SK-N-SH treated with all-trans-retinoic acid at 6 μM for 48 hours (cell line): ENCODE measurements around the gene ENAH.
A peak's percentile ranks its signal among the peaks of the same experiment; 100 is the strongest.

Experiments used
- ATAC-seq: fragments of 200-7000 bp; cut with Tn5 transposase; 3 replicates; pipeline ENCODE4 v1.9.1; 2020; ENCODE audit warnings: mild to moderate bottlenecking, moderate library complexity
- ARNTL ChIP-seq: fragments of 450-650 bp; formaldehyde crosslinking; IDR thresholded peaks from 2 replicates; pipeline ENCODE4 v1.5.0; 2020; ENCODE audit warnings: low read depth, mild to moderate bottlenecking, moderate library complexity, borderline replicate concordance
- BACH2 ChIP-seq: fragments of 250-450 bp; sonication (Bioruptor Pico); IDR thresholded peaks from 2 replicates; pipeline ENCODE4 v1.9.0; 2021; ENCODE audit warnings: mild to moderate bottlenecking, borderline replicate concordance
- CREB5 ChIP-seq: fragments of 250-450 bp; sonication (Bioruptor Pico); IDR thresholded peaks from 2 replicates; pipeline ENCODE4 v1.5.1; 2020; ENCODE audit warnings: low read depth, mild to moderate bottlenecking, moderate library complexity
- CSDC2 ChIP-seq: fragments of 250-450 bp; sonication (Bioruptor Pico); IDR thresholded peaks from 2 replicates; pipeline ENCODE4 v1.5.0; 2020; ENCODE audit warnings: mild to moderate bottlenecking, moderate library complexity
- ESRRG ChIP-seq: fragments of 250-450 bp; sonication (Bioruptor Pico); IDR thresholded peaks from 2 replicates; pipeline ENCODE4 v1.6.1; 2021; ENCODE audit warnings: mild to moderate bottlenecking
- GLIS3 ChIP-seq: fragments of 250-450 bp; sonication (Bioruptor Pico); IDR thresholded peaks from 2 replicates; pipeline ENCODE4 v1.5.0; 2020; ENCODE audit warnings: mild to moderate bottlenecking, moderate library complexity
- ISL1 ChIP-seq: fragments of 250-450 bp; sonication (Bioruptor Pico); IDR thresholded peaks from 2 replicates; pipeline ENCODE4 v2.1.2; 2022; ENCODE audit warnings: mild to moderate bottlenecking, moderate library complexity
- POU6F1 ChIP-seq: fragments of 250-450 bp; sonication (Bioruptor Pico); IDR thresholded peaks from 2 replicates; pipeline ENCODE4 v1.8.0; 2021; ENCODE audit warnings: low read depth, mild to moderate bottlenecking, moderate library complexity, borderline replicate concordance
- PPARA ChIP-seq: fragments of 250-450 bp; sonication (Bioruptor Pico); IDR thresholded peaks from 2 replicates; pipeline ENCODE4 v1.5.0; 2020; ENCODE audit warnings: mild to moderate bottlenecking, borderline replicate concordance
- SNAI2 ChIP-seq: fragments of 250-450 bp; sonication (Bioruptor Pico); IDR thresholded peaks from 2 replicates; pipeline ENCODE4 v1.5.0; 2020; ENCODE audit warnings: mild to moderate bottlenecking, moderate library complexity
- TCF4 ChIP-seq: fragments of 250-450 bp; sonication (Bioruptor Pico); IDR thresholded peaks from 2 replicates; pipeline ENCODE4 v1.8.0; 2021; ENCODE audit warnings: mild to moderate bottlenecking, moderate library complexity, borderline replicate concordance
- TOX ChIP-seq: fragments of 250-450 bp; sonication (Bioruptor Pico); IDR thresholded peaks from 2 replicates; pipeline ENCODE4 v1.8.0; 2021; ENCODE audit warnings: mild to moderate bottlenecking, moderate library complexity, borderline replicate concordance
- ZC3H10 ChIP-seq: fragments of 250-450 bp; sonication (Bioruptor Pico); IDR thresholded peaks from 2 replicates; pipeline ENCODE4 v1.5.1; 2021; ENCODE audit warnings: mild to moderate bottlenecking, moderate library complexity
- ZFP3 ChIP-seq: fragments of 250-450 bp; sonication (Bioruptor Pico); IDR thresholded peaks from 2 replicates; pipeline ENCODE4 v1.5.0; 2020; ENCODE audit warnings: mild to moderate bottlenecking, moderate library complexity
- ZFP30 ChIP-seq: fragments of 450-650 bp; formaldehyde crosslinking; IDR thresholded peaks from 2 replicates; pipeline ENCODE4 v1.5.0; 2022; ENCODE audit warnings: mild to moderate bottlenecking, moderate library complexity
- ZNF565 ChIP-seq: fragments of 450-650 bp; formaldehyde crosslinking; conservative IDR thresholded peaks from 2 replicates; pipeline ENCODE4 v1.5.0; 2020; ENCODE audit warnings: low read depth, mild to moderate bottlenecking, moderate library complexity
- ZNF8 ChIP-seq: fragments of 450-650 bp; formaldehyde crosslinking; IDR thresholded peaks from 2 replicates; pipeline ENCODE4 v1.5.0; 2020; ENCODE audit warnings: mild to moderate bottlenecking, moderate library complexity
- TF ChIP-seq, protein P1 (sequence below): fragments of 250-450 bp; sonication (Bioruptor Pico); IDR thresholded peaks from 2 replicates; pipeline ENCODE4 v1.5.1; 2021; ENCODE audit warnings: mild to moderate bottlenecking, moderate library complexity
- TF ChIP-seq, protein P2 (sequence below): fragments of 250-450 bp; sonication (Bioruptor Pico); IDR thresholded peaks from 2 replicates; pipeline ENCODE4 v1.8.0; 2020; ENCODE audit warnings: mild to moderate bottlenecking, moderate library complexity, borderline replicate concordance

The ENAH gene

GRCh38 chr1:225524570-225524969 lies 128.4 kb downstream of the ENAH start:
- no peak for ATAC-seq
- TF ChIP-seq, protein P1, sequence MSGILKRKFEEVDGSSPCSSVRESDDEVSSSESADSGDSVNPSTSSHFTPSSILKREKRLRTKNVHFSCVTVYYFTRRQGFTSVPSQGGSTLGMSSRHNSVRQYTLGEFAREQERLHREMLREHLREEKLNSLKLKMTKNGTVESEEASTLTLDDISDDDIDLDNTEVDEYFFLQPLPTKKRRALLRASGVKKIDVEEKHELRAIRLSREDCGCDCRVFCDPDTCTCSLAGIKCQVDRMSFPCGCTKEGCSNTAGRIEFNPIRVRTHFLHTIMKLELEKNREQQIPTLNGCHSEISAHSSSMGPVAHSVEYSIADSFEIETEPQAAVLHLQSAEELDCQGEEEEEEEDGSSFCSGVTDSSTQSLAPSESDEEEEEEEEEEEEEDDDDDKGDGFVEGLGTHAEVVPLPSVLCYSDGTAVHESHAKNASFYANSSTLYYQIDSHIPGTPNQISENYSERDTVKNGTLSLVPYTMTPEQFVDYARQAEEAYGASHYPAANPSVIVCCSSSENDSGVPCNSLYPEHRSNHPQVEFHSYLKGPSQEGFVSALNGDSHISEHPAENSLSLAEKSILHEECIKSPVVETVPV: no peak
- TF ChIP-seq ISL1 (CRISPR knock-in tag): no peak
- no peak for TF ChIP-seq CSDC2 (CRISPR knock-in tag)

DNA sequence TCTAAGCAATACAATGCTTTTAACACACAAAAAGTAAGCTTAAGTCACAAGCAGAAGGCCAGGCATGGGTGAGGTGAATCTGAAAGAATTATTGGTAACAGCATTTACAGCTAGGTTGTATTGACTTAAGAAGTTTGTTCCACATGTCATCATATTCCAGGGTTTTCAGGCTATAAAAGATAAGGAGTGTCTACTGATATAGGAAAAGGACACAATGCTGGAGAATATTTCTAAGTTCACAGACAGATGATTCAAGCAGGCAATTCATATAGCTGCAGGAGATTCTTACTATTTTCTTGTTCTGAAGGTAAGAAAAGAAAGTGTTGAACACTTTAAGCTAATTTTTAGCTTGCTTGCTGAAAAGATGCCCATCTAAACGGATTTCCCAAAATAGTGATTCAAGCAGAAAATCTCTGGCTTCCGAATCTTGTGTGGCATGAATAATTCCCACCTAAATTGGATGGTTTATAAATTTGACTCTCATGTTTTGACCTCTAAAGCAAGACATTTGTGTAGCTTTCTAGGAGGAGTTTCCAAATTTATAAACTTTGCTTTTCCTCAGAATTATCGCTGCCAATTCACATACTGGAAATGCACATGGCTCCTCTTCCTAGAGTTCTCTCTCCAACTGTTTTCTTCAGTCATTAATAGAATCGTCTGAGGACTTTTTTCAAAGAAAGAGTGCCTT lies 129.5 kb downstream of the ENAH start:
- ATAC-seq: no peak
- TF ChIP-seq ARNTL (CRISPR knock-in tag) (no peak), ZFP3 (CRISPR knock-in tag) (no peak), CSDC2 (CRISPR knock-in tag) (no peak), BACH2 (no peak), SNAI2 (CRISPR knock-in tag) (no peak), ZNF565 (no peak), ESRRG (CRISPR knock-in tag) (no peak), PPARA (CRISPR knock-in tag) (no peak), ZFP30 (no peak)

GRCh38 chr1:225522588-225523262 lies 130.2 kb downstream of the ENAH start:
- TF ChIP-seq SNAI2 (CRISPR knock-in tag): no peak
- no peak for TF ChIP-seq ZFP30
- no peak for TF ChIP-seq ZNF8 (CRISPR knock-in tag)
- no peak for ATAC-seq

GRCh38 chr1:225520587-225521227 lies 132.2 kb downstream of the ENAH start:
- TF ChIP-seq ZC3H10 (CRISPR knock-in tag) (no peak), GLIS3 (CRISPR knock-in tag) (no peak), TOX (CRISPR knock-in tag) (no peak), POU6F1 (no peak), CREB5 (no peak)
- TF ChIP-seq, protein P2, sequence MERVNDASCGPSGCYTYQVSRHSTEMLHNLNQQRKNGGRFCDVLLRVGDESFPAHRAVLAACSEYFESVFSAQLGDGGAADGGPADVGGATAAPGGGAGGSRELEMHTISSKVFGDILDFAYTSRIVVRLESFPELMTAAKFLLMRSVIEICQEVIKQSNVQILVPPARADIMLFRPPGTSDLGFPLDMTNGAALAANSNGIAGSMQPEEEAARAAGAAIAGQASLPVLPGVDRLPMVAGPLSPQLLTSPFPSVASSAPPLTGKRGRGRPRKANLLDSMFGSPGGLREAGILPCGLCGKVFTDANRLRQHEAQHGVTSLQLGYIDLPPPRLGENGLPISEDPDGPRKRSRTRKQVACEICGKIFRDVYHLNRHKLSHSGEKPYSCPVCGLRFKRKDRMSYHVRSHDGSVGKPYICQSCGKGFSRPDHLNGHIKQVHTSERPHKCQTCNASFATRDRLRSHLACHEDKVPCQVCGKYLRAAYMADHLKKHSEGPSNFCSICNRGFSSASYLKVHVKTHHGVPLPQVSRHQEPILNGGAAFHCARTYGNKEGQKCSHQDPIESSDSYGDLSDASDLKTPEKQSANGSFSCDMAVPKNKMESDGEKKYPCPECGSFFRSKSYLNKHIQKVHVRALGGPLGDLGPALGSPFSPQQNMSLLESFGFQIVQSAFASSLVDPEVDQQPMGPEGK (CRISPR knock-in tag): no peak
- ATAC-seq: peak; percentile 7; the same call in 1 of the 3 replicates

- ATAC-seq: no peak
- no peak for TF ChIP-seq CREB5
- no peak for TF ChIP-seq ZNF565
- no peak for TF ChIP-seq TCF4 (CRISPR knock-in tag)
- TF ChIP-seq GLIS3 (CRISPR knock-in tag): no peak
- no peak for TF ChIP-seq BACH2
- TF ChIP-seq ZNF8 (CRISPR knock-in tag): no peak
Observed at GRCh38 chr1:225519166-225519863, 133.6 kb downstream of the ENAH start.
